H9 (cell line): ENCODE measurements around the gene SLC25A29. TPM values are rescaled to one million over a fixed set of nuclear protein-coding genes. Genes with fewer than 3 reads are reported as not detected.
A peak's percentile ranks its signal among the peaks of the same experiment; 100 is the strongest.

Source experiments
- DNase-seq: peaks from one replicate; pipeline ENCODE4 v3.0.0-alpha.2; 2017
- H2AFZ ChIP-seq: one replicate; pipeline ENCODE4 v1.6.1; 2013; ENCODE audit warnings: mild to moderate bottlenecking, low read length, control low read depth, moderate library complexity
- H2AK5ac ChIP-seq: 2 replicates; pipeline ENCODE4 v1.6.1; 2013; ENCODE audit warnings: low read length, control low read depth, mixed read lengths; ENCODE audit not compliant: insufficient read length
- H2BK120ac ChIP-seq: one replicate; pipeline ENCODE4 v1.6.1; 2013; ENCODE audit warnings: low read depth, mild to moderate bottlenecking, low read length, control low read depth, inconsistent platforms; ENCODE audit not compliant: poor library complexity, severe bottlenecking
- H2BK12ac ChIP-seq: 2 replicates; pipeline ENCODE4 v1.6.1; 2013; ENCODE audit warnings: low read length, control low read depth, mixed read lengths, low read depth; ENCODE audit not compliant: insufficient read length
- H2BK15ac ChIP-seq: 2 replicates; pipeline ENCODE4 v1.6.1; 2013; ENCODE audit warnings: low read depth, low read length, control low read depth
- H2BK20ac ChIP-seq: one replicate; pipeline ENCODE4 v1.6.1; 2013; ENCODE audit warnings: low read depth, mild to moderate bottlenecking, low read length, control low read depth, inconsistent platforms; ENCODE audit not compliant: poor library complexity, severe bottlenecking
- H2BK5ac ChIP-seq: 2 replicates; pipeline ENCODE4 v1.6.1; 2013; ENCODE audit warnings: low read length, control low read depth, mixed read lengths; ENCODE audit not compliant: insufficient read length
- H3K14ac ChIP-seq: 2 replicates; pipeline ENCODE4 v1.6.1; 2013; ENCODE audit warnings: low read length, control low read depth; ENCODE audit not compliant: insufficient read depth
- H3K18ac ChIP-seq: 2 replicates; pipeline ENCODE4 v1.6.1; 2013; ENCODE audit warnings: low read depth, mild to moderate bottlenecking, mixed read lengths, low read length, control low read depth; ENCODE audit not compliant: insufficient read length
- H3K23ac ChIP-seq: 2 replicates; pipeline ENCODE4 v1.6.1; 2013; ENCODE audit warnings: low read length, control low read depth, mixed read lengths, low read depth; ENCODE audit not compliant: insufficient read length
- H3K23me2 ChIP-seq: 2 replicates; pipeline ENCODE4 v1.6.1; 2013; ENCODE audit warnings: low read depth, mild to moderate bottlenecking, mixed read lengths, low read length, control low read depth; ENCODE audit not compliant: insufficient read length, poor library complexity, severe bottlenecking
- H3K27ac ChIP-seq: 2 replicates; pipeline ENCODE4 v1.5.1; 2013; ENCODE audit warnings: low read length, control low read depth, mixed read lengths, low read depth; ENCODE audit not compliant: insufficient read length
- H3K27me3 ChIP-seq: 2 replicates; pipeline ENCODE4 v1.6.1; 2013; ENCODE audit warnings: low read length, control low read depth, inconsistent platforms; ENCODE audit not compliant: insufficient read depth
- H3K4ac ChIP-seq: 2 replicates; pipeline ENCODE4 v1.6.1; 2013; ENCODE audit warnings: low read depth, mild to moderate bottlenecking, control low read depth, inconsistent platforms, low read length, moderate library complexity
- H3K4me1 ChIP-seq: 2 replicates; pipeline ENCODE4 v1.6.1; 2013; ENCODE audit warnings: low read length, control low read depth, inconsistent platforms; ENCODE audit not compliant: insufficient read depth
- H3K4me2 ChIP-seq: 2 replicates; pipeline ENCODE4 v1.6.1; 2013; ENCODE audit warnings: low read length, control low read depth, mixed read lengths; ENCODE audit not compliant: insufficient read length, insufficient read depth
- H3K56ac ChIP-seq: 2 replicates; pipeline ENCODE4 v1.6.1; 2013; ENCODE audit warnings: low read depth, mild to moderate bottlenecking, mixed read lengths, low read length, control low read depth; ENCODE audit not compliant: insufficient read length
- H3K79me1 ChIP-seq: 2 replicates; pipeline ENCODE4 v1.6.1; 2013; ENCODE audit warnings: low read depth, mild to moderate bottlenecking, moderate library complexity, low read length, control low read depth, inconsistent platforms; ENCODE audit not compliant: insufficient read depth, poor library complexity, severe bottlenecking
- H3K79me2 ChIP-seq: 2 replicates; pipeline ENCODE4 v1.6.1; 2013; ENCODE audit warnings: low read length, control low read depth, inconsistent platforms; ENCODE audit not compliant: insufficient read depth
- H3K9ac ChIP-seq: 2 replicates; pipeline ENCODE4 v1.6.1; 2013; ENCODE audit warnings: low read length, control low read depth, mixed read lengths; ENCODE audit not compliant: insufficient read length; ENCODE audit errors: extremely low read depth
- H3K9me3 ChIP-seq: one replicate; pipeline ENCODE4 v1.6.1; 2013; ENCODE audit warnings: low read depth, low read length, inconsistent platforms; ENCODE audit not compliant: control insufficient read depth
- H3T11ph ChIP-seq: one replicate; pipeline ENCODE4 v1.6.1; 2013; ENCODE audit warnings: mild to moderate bottlenecking, low read length, control low read depth, inconsistent platforms
- H4K20me1 ChIP-seq: one replicate; pipeline ENCODE4 v1.6.1; 2013; ENCODE audit not compliant: control insufficient read depth, insufficient read length, insufficient read depth
- H4K5ac ChIP-seq: 2 replicates; pipeline ENCODE4 v1.6.1; 2013; ENCODE audit warnings: low read depth, mild to moderate bottlenecking, mixed read lengths, low read length, control low read depth; ENCODE audit not compliant: insufficient read length
- H4K8ac ChIP-seq: replicated peaks from 2 replicates; pipeline ENCODE4 v1.6.1; 2013; ENCODE audit warnings: low read length, control low read depth, mixed read lengths, low read depth; ENCODE audit not compliant: insufficient read length
- H4K91ac ChIP-seq: 2 replicates; pipeline ENCODE4 v1.6.1; 2013; ENCODE audit warnings: low read depth, mild to moderate bottlenecking, moderate library complexity, mixed read lengths, low read length, control low read depth; ENCODE audit not compliant: insufficient read length
- H3K27ac Mint-ChIP-seq, 3 experiments: 2 replicates in 2 of 3; 3 replicates in 1 of 3; pipeline ENCODE4 v1.8.0; 2020 to 2021; ENCODE audit warnings: mixed read lengths in 3 of 3, mild to moderate bottlenecking in 1 of 3, moderate library complexity in 1 of 3
- H3K27me3 Mint-ChIP-seq: 2 replicates; pipeline ENCODE4 v1.8.0; 2021; ENCODE audit warnings: low read depth, mild to moderate bottlenecking, moderate library complexity, mixed read lengths
- H3K36me3 Mint-ChIP-seq, 3 experiments: 2 replicates in 2 of 3; 3 replicates in 1 of 3; pipeline ENCODE4 v1.8.0; 2020 to 2021; ENCODE audit warnings: low read depth in 3 of 3, mixed read lengths in 3 of 3; ENCODE audit not compliant: insufficient read depth in 1 of 3
- H3K4me1 Mint-ChIP-seq, 2 experiments: 2 replicates each; pipeline ENCODE4 v1.8.0; 2020; ENCODE audit warnings: mixed read lengths in 2 of 2
- H3K4me3 Mint-ChIP-seq, 2 experiments: 2 replicates in 1 of 2; 3 replicates in 1 of 2; pipeline ENCODE4 v1.8.0; 2020 to 2021; ENCODE audit warnings: mild to moderate bottlenecking in 2 of 2, mixed read lengths in 2 of 2, moderate library complexity in 1 of 2
- H3K9me3 Mint-ChIP-seq, 2 experiments: 2 replicates in 1 of 2; 3 replicates in 1 of 2; pipeline ENCODE4 v1.8.0; 2020; ENCODE audit warnings: mild to moderate bottlenecking in 2 of 2, mixed read lengths in 2 of 2, moderate library complexity in 1 of 2
- WGBS: extraction: QIAGEN DNeasy Blood & Tissue Kit; methylation state at CpG from one replicate; pipeline ENCODE4 v1.1.7; 2013; ENCODE audit warnings: missing lambda C conversion rate, low lambda C conversion rate, mixed read lengths; ENCODE audit not compliant: insufficient read length; ENCODE audit errors: extremely low coverage; 5-methylcytosine and 5-hydroxymethylcytosine counted together
- total RNA-seq: library from RNA; stranded (reverse); gene quantifications from 2 replicates; pipeline ENCODE4 v1.2.1, GENCODE V29; 2021
- TF ChIP-seq, protein P1 (sequence below): fragments of 200-600 bp; sonication (generic); conservative IDR thresholded peaks from 3 replicates; pipeline ENCODE4 v1.8.0; 2021; ENCODE audit warnings: antibody characterized with exemption, mild to moderate bottlenecking

The SLC25A29 gene
- total RNA-seq, 1 experiment from 2014 or later = 175 TPM

DNA sequence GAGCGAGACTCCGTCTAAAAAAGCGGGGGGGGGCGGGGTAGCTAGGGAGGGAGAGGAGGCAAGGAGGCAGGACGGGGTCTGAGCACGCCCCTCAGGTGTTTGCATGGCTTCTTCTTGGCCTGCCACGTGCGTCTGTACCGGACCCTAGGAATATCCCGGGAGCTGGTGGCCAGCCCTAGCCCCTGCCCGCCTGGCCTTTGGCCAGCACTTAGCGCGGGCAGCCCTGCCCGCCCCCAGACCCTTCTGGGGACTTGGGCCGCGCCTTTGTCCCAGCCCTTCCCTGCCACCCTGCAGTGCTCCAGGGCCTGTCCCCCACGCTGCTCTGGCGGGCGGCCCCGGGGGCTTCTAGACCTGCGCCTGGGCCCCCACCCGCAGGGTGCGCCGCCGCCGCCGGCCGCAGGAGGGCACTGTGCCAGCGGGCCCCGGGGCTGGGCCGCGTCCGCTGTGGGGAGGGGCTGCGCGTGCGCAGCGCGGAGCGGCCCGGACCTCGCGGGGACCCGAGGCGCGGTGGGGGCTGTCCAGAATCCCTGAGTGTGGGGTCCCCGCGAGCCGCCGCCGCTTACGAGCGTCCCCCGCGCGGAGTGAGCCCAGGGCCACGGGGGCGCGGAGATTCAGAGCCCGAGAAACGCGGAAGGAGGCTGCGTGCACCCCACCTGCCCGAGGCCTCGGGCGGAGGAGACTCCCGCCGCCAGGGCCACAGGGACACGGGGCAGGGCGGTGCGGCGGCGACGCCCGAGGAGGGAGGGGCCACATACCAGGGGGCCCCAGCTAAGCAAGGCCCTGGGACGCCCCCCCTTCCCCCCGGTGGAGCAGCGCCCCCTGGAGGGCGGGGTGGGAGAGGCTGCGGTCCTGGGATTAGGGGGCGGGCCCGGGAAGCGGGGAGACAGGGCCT lies 21.0 kb downstream of the SLC25A29 start:
- no peaks in the 10 kb centered on the region for H4K20me1 ChIP-seq
- no peak overlapping the region for H2BK12ac ChIP-seq
- no peak overlapping the region for H3T11ph ChIP-seq
- peak; percentile 91 for DNase-seq
- H3K9ac ChIP-seq = no peak overlapping the region
- no peaks in the 10 kb centered on the region; the same call in 1 of the 2 replicates for H3K4me1 ChIP-seq
- H3K14ac ChIP-seq = peak overlapping the region; percentile 93
- peak overlapping the region; percentile 87 for H3K18ac ChIP-seq
- no peak overlapping the region for H2BK120ac ChIP-seq
- no peaks in the 10 kb centered on the region for H3K9me3 ChIP-seq
- no peak overlapping the region for H4K8ac ChIP-seq
- no peak overlapping the region for H4K5ac ChIP-seq
- TF ChIP-seq, protein P1, sequence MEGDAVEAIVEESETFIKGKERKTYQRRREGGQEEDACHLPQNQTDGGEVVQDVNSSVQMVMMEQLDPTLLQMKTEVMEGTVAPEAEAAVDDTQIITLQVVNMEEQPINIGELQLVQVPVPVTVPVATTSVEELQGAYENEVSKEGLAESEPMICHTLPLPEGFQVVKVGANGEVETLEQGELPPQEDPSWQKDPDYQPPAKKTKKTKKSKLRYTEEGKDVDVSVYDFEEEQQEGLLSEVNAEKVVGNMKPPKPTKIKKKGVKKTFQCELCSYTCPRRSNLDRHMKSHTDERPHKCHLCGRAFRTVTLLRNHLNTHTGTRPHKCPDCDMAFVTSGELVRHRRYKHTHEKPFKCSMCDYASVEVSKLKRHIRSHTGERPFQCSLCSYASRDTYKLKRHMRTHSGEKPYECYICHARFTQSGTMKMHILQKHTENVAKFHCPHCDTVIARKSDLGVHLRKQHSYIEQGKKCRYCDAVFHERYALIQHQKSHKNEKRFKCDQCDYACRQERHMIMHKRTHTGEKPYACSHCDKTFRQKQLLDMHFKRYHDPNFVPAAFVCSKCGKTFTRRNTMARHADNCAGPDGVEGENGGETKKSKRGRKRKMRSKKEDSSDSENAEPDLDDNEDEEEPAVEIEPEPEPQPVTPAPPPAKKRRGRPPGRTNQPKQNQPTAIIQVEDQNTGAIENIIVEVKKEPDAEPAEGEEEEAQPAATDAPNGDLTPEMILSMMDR = peak; percentile 91
- no peak overlapping the region for H2AFZ ChIP-seq
- H3K27ac ChIP-seq = no peak overlapping the region
- H2AK5ac ChIP-seq = no peak overlapping the region
- no peak overlapping the region for H3K56ac ChIP-seq
- no peak overlapping the region for H3K4me2 ChIP-seq
- H3K27me3 ChIP-seq = no peaks in the 10 kb centered on the region
- Mint-ChIP-seq H3K4me3 (peak overlapping the region; percentile 53 to 72; a peak in 4 of 5 replicates), H3K36me3 (peaks cover 5 to 30% (median 28%) of the 10 kb centered on the region in 3 experiments), H3K4me1 (peaks cover 29 to 36% of the 10 kb centered on the region in 2 experiments), H3K27me3 (no peaks in the 10 kb centered on the region), H3K27ac (no peak overlapping the region), H3K9me3 (no peaks in the 10 kb centered on the region)
- WGBS = no CpG with 5 or more reads among the region's 82 CpGs
- H4K91ac ChIP-seq = no peak overlapping the region
- H3K23me2 ChIP-seq = no peaks in the 10 kb centered on the region
- H3K4ac ChIP-seq = no peak overlapping the region
- H2BK5ac ChIP-seq = no peak overlapping the region
- H2BK20ac ChIP-seq = no peak overlapping the region
- no peak overlapping the region for H2BK15ac ChIP-seq
- no peak overlapping the region for H3K23ac ChIP-seq
- no peaks in the 10 kb centered on the region for H3K79me1 ChIP-seq
- H3K79me2 ChIP-seq = no peaks in the 10 kb centered on the region
